Endothelial cell of umbilical vein (primary cell): Measurements from ENCODE around the gene KHDRBS1. TPM values are rescaled to one million over a fixed set of nuclear protein-coding genes. Genes with fewer than 3 reads are reported as not detected.

Source experiments
- BruUV-seq: library from RNA; stranded (reverse); fragments of 400-500 nt; replicated peaks from 2 replicates; lab custom pipeline; 2021; lab: Mats Ljungman, UMichigan
- CTCF ChIA-PET: fragments of 300-600, 350-600 bp; sonication (Branson Sonifier 250); formaldehyde crosslinking; loops from one replicate; lab custom pipeline; 2021; ENCODE audit warnings: antibody characterized with exemption, inconsistent platforms; lab: Charles Lee
- POLR2A ChIA-PET: fragments of 300-600, 350-600 bp; sonication (Branson Sonifier 250); formaldehyde crosslinking; loops from one replicate; lab custom pipeline; 2021; ENCODE audit warnings: antibody characterized with exemption, inconsistent platforms; lab: Charles Lee
- DNase-seq: peaks from one replicate; pipeline ENCODE4 v3.0.0-alpha.2; 2011; ENCODE audit warnings: low read depth, low spot score
- FAIRE-seq: peaks from 2 replicates; lab custom pipeline; 2011; peaks lifted over from hg19 to GRCh38; lab: Jason Lieb, UNC
- H2AFZ ChIP-seq: 2 replicates; pipeline ENCODE4 v1.6.0; 2012; ENCODE audit warnings: low read depth, low read length, control low read depth, inconsistent platforms
- H3K27ac ChIP-seq: 2 replicates; pipeline ENCODE4 v1.5.1; 2011; ENCODE audit warnings: low read depth, mild to moderate bottlenecking, control low read depth, low read length, moderate library complexity; ENCODE audit not compliant: insufficient read depth
- H3K27me3 ChIP-seq, 2 experiments: 2 replicates each; pipeline versions ENCODE4 v1.6.0 to v1.6.1; 2011; ENCODE audit warnings: low read length in 2 of 2, mixed read lengths in 1 of 2; ENCODE audit not compliant: control insufficient read depth in 2 of 2, insufficient read depth in 2 of 2
- H3K36me3 ChIP-seq, 2 experiments: 2 replicates in 1 of 2; 3 replicates in 1 of 2; pipeline ENCODE4 v1.5.1; 2011; ENCODE audit warnings: low read length in 2 of 2, mild to moderate bottlenecking in 1 of 2, moderate library complexity in 1 of 2; ENCODE audit not compliant: control insufficient read depth in 2 of 2, insufficient read depth in 2 of 2; ENCODE audit errors: extremely low read depth in 1 of 2
- H3K4me1 ChIP-seq: 3 replicates; pipeline ENCODE4 v1.5.1; 2011; ENCODE audit warnings: mild to moderate bottlenecking, low read length; ENCODE audit not compliant: control insufficient read depth, insufficient read depth; ENCODE audit errors: extremely low read depth
- H3K4me2 ChIP-seq: 2 replicates; pipeline ENCODE4 v1.6.1; 2011; ENCODE audit warnings: low read length, control low read depth, mixed read lengths; ENCODE audit not compliant: insufficient read depth
- H3K4me3 ChIP-seq, 3 experiments: fragments of 200-600 bp in 1 of 3; sonication (generic), shearing (Covaris generic) in 1 of 3; replicated peaks in 1 of 3; 2 replicates each; pipeline ENCODE4 v1.5.1; 2011 to 2016; ENCODE audit warnings: control low read depth in 3 of 3, low read length in 3 of 3, mild to moderate bottlenecking in 2 of 3, inconsistent platforms in 1 of 3, low read depth in 1 of 3, moderate library complexity in 1 of 3; ENCODE audit not compliant: insufficient read depth in 1 of 3
- H3K79me2 ChIP-seq: 2 replicates; pipeline ENCODE4 v1.6.0; 2012; ENCODE audit warnings: low read length, inconsistent platforms; ENCODE audit not compliant: control insufficient read depth, insufficient read depth
- H3K9ac ChIP-seq: replicated peaks from 2 replicates; pipeline ENCODE3; 2011; ENCODE audit warnings: low read length, control low read depth; ENCODE audit not compliant: insufficient read depth; ENCODE audit errors: extremely low read depth
- H3K9me1 ChIP-seq: replicated peaks from 3 replicates; pipeline ENCODE4 v1.6.0; 2011; ENCODE audit warnings: mild to moderate bottlenecking, low read length; ENCODE audit not compliant: control insufficient read depth, insufficient read depth; ENCODE audit errors: extremely low read depth
- H3K9me3 ChIP-seq: replicated peaks from 2 replicates; pipeline ENCODE4 v1.5.1; 2012; ENCODE audit warnings: low read length, inconsistent platforms; ENCODE audit not compliant: control insufficient read depth, insufficient read depth
- H4K20me1 ChIP-seq: replicated peaks from 2 replicates; pipeline ENCODE3; 2011; ENCODE audit warnings: mild to moderate bottlenecking, low read length; ENCODE audit not compliant: control insufficient read depth, insufficient read depth; ENCODE audit errors: extremely low read depth
- EZH2 ChIP-seq: IDR thresholded peaks from 2 replicates; pipeline ENCODE4 v1.6.1; 2012; ENCODE audit warnings: borderline replicate concordance, low read depth, mild to moderate bottlenecking, moderate library complexity, low read length, inconsistent platforms; ENCODE audit not compliant: severe bottlenecking
- FOS ChIP-seq: IDR thresholded peaks from 2 replicates; pipeline ENCODE4 v1.6.1; 2011; ENCODE audit warnings: mild to moderate bottlenecking, low read length, moderate library complexity, borderline replicate concordance; ENCODE audit not compliant: insufficient read depth
- GATA2 ChIP-seq: IDR thresholded peaks from 2 replicates; pipeline ENCODE4 v1.7.0; 2011; ENCODE audit warnings: low read depth, mild to moderate bottlenecking, moderate library complexity, mixed read lengths, low read length; ENCODE audit not compliant: insufficient read length, insufficient read depth
- JUN ChIP-seq: IDR thresholded peaks from 2 replicates; pipeline ENCODE4 v1.6.1; 2011; ENCODE audit warnings: borderline replicate concordance, low read depth; ENCODE audit not compliant: insufficient read length, insufficient read depth
- MYC ChIP-seq: IDR thresholded peaks from one replicate; pipeline ENCODE4 v1.6.1; 2011; ENCODE audit warnings: mild to moderate bottlenecking, low read depth, low read length
- POLR2A ChIP-seq: IDR thresholded peaks from 2 replicates; pipeline ENCODE4 v1.6.1; 2012; ENCODE audit warnings: low read depth, mild to moderate bottlenecking, control low read depth, low read length
- POLR2AphosphoS5 ChIP-seq: IDR thresholded peaks from 2 replicates; pipeline ENCODE4 v1.6.1; 2012; ENCODE audit warnings: low read depth, mild to moderate bottlenecking, control low read depth, low read length, moderate library complexity; ENCODE audit not compliant: insufficient read depth
- dilution Hi-C: fragments of 300-500 bp; cut with MboI; formaldehyde crosslinking; loops from one replicate; pipeline ENCODE4 v1.15.0; 2019; ENCODE audit warnings: low sequenced_read_pairs; ENCODE audit not compliant: extremely low pct_ligation_motif_present
- intact Hi-C: fragments of 100-400 bp; cut with micrococcal nuclease; formaldehyde crosslinking; loops from one replicate; pipeline ENCODE4 v1.10.0; 2022
- polyA plus RNA-seq, 4 experiments: library from polyadenylated mRNA; depleted of rRNA in 3 of 4; stranded (reverse) in 3 of 4; unstranded in 1 of 4; fragments of >200 nt; gene quantifications; 2 replicates each; pipeline versions ENCODE4 v1.2.1 to v1.2.3, GENCODE V29; 2011 to 2012; ENCODE audit warnings: missing spikeins in 1 of 4
- total RNA-seq: library from RNA; stranded (reverse); gene quantifications from 2 replicates; pipeline ENCODE4 v1.2.3, GENCODE V29; 2021
- TF ChIP-seq, protein P1 (sequence below): IDR thresholded peaks from 2 replicates; pipeline ENCODE4 v1.6.1; 2011; ENCODE audit not compliant: insufficient read depth, insufficient read length
- TF ChIP-seq, protein P2 (sequence below), 2 donors: IDR thresholded peaks; 1 replicate in 1 of 2; 2 replicates in 1 of 2; pipeline ENCODE4 v1.5.1; 2011; ENCODE audit warnings: low read length in 2 of 2, mild to moderate bottlenecking in 2 of 2, moderate library complexity in 2 of 2, control low read depth in 1 of 2, inconsistent platforms in 1 of 2, low read depth in 1 of 2; ENCODE audit not compliant: insufficient read depth in 1 of 2; ENCODE audit errors: extremely low read depth in 1 of 2

The KHDRBS1 gene
- total and polyA plus RNA-seq, 2 donors (not counting 3 experiments of a cell fraction or from before 2014, with no cell fraction given), result 43.4 to 194 TPM

DNA sequence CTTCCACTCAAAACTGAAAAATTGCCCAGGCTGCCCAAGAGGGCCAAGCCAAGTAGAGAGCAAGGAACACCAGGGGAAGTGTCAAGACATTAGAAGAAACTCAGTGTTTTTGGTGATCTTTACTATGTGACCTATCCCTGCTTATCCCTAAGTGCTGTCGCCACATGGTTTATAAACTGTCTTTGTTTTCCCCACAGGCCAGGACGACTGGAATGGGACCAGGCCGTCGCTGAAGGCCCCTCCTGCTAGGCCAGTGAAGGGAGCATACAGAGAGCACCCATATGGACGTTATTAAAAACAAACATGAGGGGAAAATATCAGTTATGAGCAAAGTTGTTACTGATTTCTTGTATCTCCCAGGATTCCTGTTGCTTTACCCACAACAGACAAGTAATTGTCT is 28.7 kb downstream of the KHDRBS1 start:
- ChIA-PET CTCF (interaction anchor here (1.0 kb wide), 1 partner anchor 13 kb away, joined by 4 read pairs; no protein-coding TSS in a partner anchor), POLR2A (no interaction called here)
- peaks cover 40 to 68% of the 10 kb centered on the region in 2 experiments for H3K36me3 ChIP-seq
- peaks cover 42% of the 10 kb centered on the region for H3K79me2 ChIP-seq
- DNase-seq, result no peak
- no peaks in the 10 kb centered on the region for H3K9me1 ChIP-seq
- BruUV-seq, result no TSS peak
- no peak overlapping the region for H3K4me2 ChIP-seq
- intact Hi-C loops (no loop called here), dilution Hi-C loops (no loop called here)
- H3K9ac ChIP-seq, result no peak overlapping the region
- no peaks in the 10 kb centered on the region for H3K27me3 ChIP-seq
- no peaks in the 10 kb centered on the region for H3K9me3 ChIP-seq
- H3K4me1 ChIP-seq, result no peaks in the 10 kb centered on the region
- no peak overlapping the region for H3K4me3 ChIP-seq
- no peak overlapping the region for H2AFZ ChIP-seq
- no peaks in the 10 kb centered on the region for H4K20me1 ChIP-seq
- no peak overlapping the region for H3K27ac ChIP-seq
- FAIRE-seq, result no peak
- TF ChIP-seq EZH2, result no peak
- TF ChIP-seq POLR2A, result no peak
- TF ChIP-seq JUN, result no peak
- TF ChIP-seq POLR2AphosphoS5, result no peak
- TF ChIP-seq, protein P1, sequence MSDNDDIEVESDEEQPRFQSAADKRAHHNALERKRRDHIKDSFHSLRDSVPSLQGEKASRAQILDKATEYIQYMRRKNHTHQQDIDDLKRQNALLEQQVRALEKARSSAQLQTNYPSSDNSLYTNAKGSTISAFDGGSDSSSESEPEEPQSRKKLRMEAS, result no peak

DNA sequence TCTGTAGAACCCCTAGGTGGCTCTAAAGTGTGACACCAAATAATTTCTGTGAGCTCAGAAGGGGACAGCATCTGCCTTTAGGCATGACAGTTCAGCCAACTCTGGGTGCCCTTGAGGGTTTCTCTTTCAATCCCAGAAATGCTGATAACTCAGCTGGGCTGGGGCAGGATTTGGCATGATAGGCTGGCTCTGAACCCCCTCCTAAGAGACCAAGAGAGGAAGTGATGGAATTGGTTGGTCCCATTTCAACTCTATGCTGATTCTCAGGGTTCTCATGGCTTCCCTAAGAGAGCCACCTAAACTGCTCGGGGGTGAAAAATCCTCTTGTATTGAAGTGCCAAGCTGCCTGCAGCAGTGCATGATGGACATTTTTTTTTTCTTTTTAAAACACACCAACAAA is 30.6 kb downstream of the KHDRBS1 start:
- dilution Hi-C loops (no loop called here), intact Hi-C loops (no loop called here)
- TF ChIP-seq POLR2AphosphoS5, result no peak
- TF ChIP-seq MYC, result no peak
- TF ChIP-seq EZH2, result no peak
- no peak for TF ChIP-seq FOS
- TF ChIP-seq, protein P1, result no peak
- TF ChIP-seq, protein P2, sequence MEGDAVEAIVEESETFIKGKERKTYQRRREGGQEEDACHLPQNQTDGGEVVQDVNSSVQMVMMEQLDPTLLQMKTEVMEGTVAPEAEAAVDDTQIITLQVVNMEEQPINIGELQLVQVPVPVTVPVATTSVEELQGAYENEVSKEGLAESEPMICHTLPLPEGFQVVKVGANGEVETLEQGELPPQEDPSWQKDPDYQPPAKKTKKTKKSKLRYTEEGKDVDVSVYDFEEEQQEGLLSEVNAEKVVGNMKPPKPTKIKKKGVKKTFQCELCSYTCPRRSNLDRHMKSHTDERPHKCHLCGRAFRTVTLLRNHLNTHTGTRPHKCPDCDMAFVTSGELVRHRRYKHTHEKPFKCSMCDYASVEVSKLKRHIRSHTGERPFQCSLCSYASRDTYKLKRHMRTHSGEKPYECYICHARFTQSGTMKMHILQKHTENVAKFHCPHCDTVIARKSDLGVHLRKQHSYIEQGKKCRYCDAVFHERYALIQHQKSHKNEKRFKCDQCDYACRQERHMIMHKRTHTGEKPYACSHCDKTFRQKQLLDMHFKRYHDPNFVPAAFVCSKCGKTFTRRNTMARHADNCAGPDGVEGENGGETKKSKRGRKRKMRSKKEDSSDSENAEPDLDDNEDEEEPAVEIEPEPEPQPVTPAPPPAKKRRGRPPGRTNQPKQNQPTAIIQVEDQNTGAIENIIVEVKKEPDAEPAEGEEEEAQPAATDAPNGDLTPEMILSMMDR (IDR thresholded peaks at IDR 0.05; ENCODE audit: extremely low read depth in 1 of 2, insufficient read depth in 1 of 2, low read depth in 1 of 2, low read length in 2 of 2), result no peak
- no peak for TF ChIP-seq GATA2
- no peak for TF ChIP-seq JUN
- POLR2A ChIA-PET, result interaction anchor here (0.6 kb wide), 1 partner anchor 62 kb away, joined by 3 read pairs; no protein-coding TSS in a partner anchor
- Histone ChIP-seq H3K27me3 (no peaks in the 10 kb centered on the region), H3K4me1 (no peaks in the 10 kb centered on the region), H3K4me2 (no peak overlapping the region), H3K9ac (no peak overlapping the region), H2AFZ (no peak overlapping the region), H3K9me1 (no peaks in the 10 kb centered on the region), H4K20me1 (no peaks in the 10 kb centered on the region), H3K4me3 (no peak overlapping the region), H3K9me3 (no peaks in the 10 kb centered on the region), H3K79me2 (peaks cover 41% of the 10 kb centered on the region), H3K36me3 (peaks cover 37 to 66% of the 10 kb centered on the region in 2 experiments), H3K27ac (no peak overlapping the region)
- no TSS peak for BruUV-seq
- DNase-seq (no peak), FAIRE-seq (no peak)
- CTCF ChIA-PET, result interaction anchor here (2.1 kb wide), 1 partner anchor 18 kb away, joined by 17 read pairs; no protein-coding TSS in a partner anchor
